Endothelial cell of umbilical vein (primary cell): ENCODE data around the gene EPB41L1. TPM values are rescaled to one million over a fixed set of nuclear protein-coding genes. Genes with fewer than 3 reads are reported as not detected.

ENCODE experiments used
- BruUV-seq: library from RNA; stranded (reverse); fragments of 400-500 nt; replicated peaks from 2 replicates; lab custom pipeline; 2021; lab: Mats Ljungman, UMichigan
- CTCF ChIA-PET: fragments of 300-600, 350-600 bp; sonication (Branson Sonifier 250); formaldehyde crosslinking; loops from one replicate; lab custom pipeline; 2021; ENCODE audit warnings: antibody characterized with exemption, inconsistent platforms; lab: Charles Lee
- POLR2A ChIA-PET: fragments of 300-600, 350-600 bp; sonication (Branson Sonifier 250); formaldehyde crosslinking; loops from one replicate; lab custom pipeline; 2021; ENCODE audit warnings: antibody characterized with exemption, inconsistent platforms; lab: Charles Lee
- DNase-seq: peaks from one replicate; pipeline ENCODE4 v3.0.0-alpha.2; 2011; ENCODE audit warnings: low read depth, low spot score
- FAIRE-seq: peaks from 2 replicates; lab custom pipeline; 2011; peaks lifted over from hg19 to GRCh38; lab: Jason Lieb, UNC
- H2AFZ ChIP-seq: 2 replicates; pipeline ENCODE4 v1.6.0; 2012; ENCODE audit warnings: low read depth, low read length, control low read depth, inconsistent platforms
- H3K27ac ChIP-seq: 2 replicates; pipeline ENCODE4 v1.5.1; 2011; ENCODE audit warnings: low read depth, mild to moderate bottlenecking, control low read depth, low read length, moderate library complexity; ENCODE audit not compliant: insufficient read depth
- H3K27me3 ChIP-seq, 2 experiments: 2 replicates each; pipeline versions ENCODE4 v1.6.0 to v1.6.1; 2011; ENCODE audit warnings: low read length in 2 of 2, mixed read lengths in 1 of 2; ENCODE audit not compliant: control insufficient read depth in 2 of 2, insufficient read depth in 2 of 2
- H3K36me3 ChIP-seq, 2 experiments: 2 replicates in 1 of 2; 3 replicates in 1 of 2; pipeline ENCODE4 v1.5.1; 2011; ENCODE audit warnings: low read length in 2 of 2, mild to moderate bottlenecking in 1 of 2, moderate library complexity in 1 of 2; ENCODE audit not compliant: control insufficient read depth in 2 of 2, insufficient read depth in 2 of 2; ENCODE audit errors: extremely low read depth in 1 of 2
- H3K4me1 ChIP-seq: 3 replicates; pipeline ENCODE4 v1.5.1; 2011; ENCODE audit warnings: mild to moderate bottlenecking, low read length; ENCODE audit not compliant: control insufficient read depth, insufficient read depth; ENCODE audit errors: extremely low read depth
- H3K4me2 ChIP-seq: 2 replicates; pipeline ENCODE4 v1.6.1; 2011; ENCODE audit warnings: low read length, control low read depth, mixed read lengths; ENCODE audit not compliant: insufficient read depth
- H3K4me3 ChIP-seq, 3 experiments: fragments of 200-600 bp in 1 of 3; sonication (generic), shearing (Covaris generic) in 1 of 3; replicated peaks in 1 of 3; 2 replicates each; pipeline ENCODE4 v1.5.1; 2011 to 2016; ENCODE audit warnings: control low read depth in 3 of 3, low read length in 3 of 3, mild to moderate bottlenecking in 2 of 3, inconsistent platforms in 1 of 3, low read depth in 1 of 3, moderate library complexity in 1 of 3; ENCODE audit not compliant: insufficient read depth in 1 of 3
- H3K79me2 ChIP-seq: 2 replicates; pipeline ENCODE4 v1.6.0; 2012; ENCODE audit warnings: low read length, inconsistent platforms; ENCODE audit not compliant: control insufficient read depth, insufficient read depth
- H3K9ac ChIP-seq: replicated peaks from 2 replicates; pipeline ENCODE3; 2011; ENCODE audit warnings: low read length, control low read depth; ENCODE audit not compliant: insufficient read depth; ENCODE audit errors: extremely low read depth
- H3K9me1 ChIP-seq: replicated peaks from 3 replicates; pipeline ENCODE4 v1.6.0; 2011; ENCODE audit warnings: mild to moderate bottlenecking, low read length; ENCODE audit not compliant: control insufficient read depth, insufficient read depth; ENCODE audit errors: extremely low read depth
- H3K9me3 ChIP-seq: replicated peaks from 2 replicates; pipeline ENCODE4 v1.5.1; 2012; ENCODE audit warnings: low read length, inconsistent platforms; ENCODE audit not compliant: control insufficient read depth, insufficient read depth
- H4K20me1 ChIP-seq: replicated peaks from 2 replicates; pipeline ENCODE3; 2011; ENCODE audit warnings: mild to moderate bottlenecking, low read length; ENCODE audit not compliant: control insufficient read depth, insufficient read depth; ENCODE audit errors: extremely low read depth
- CTCF ChIP-seq, 2 donors: IDR thresholded peaks; 1 replicate in 1 of 2; 2 replicates in 1 of 2; pipeline ENCODE4 v1.5.1; 2011; ENCODE audit warnings: low read length in 2 of 2, mild to moderate bottlenecking in 2 of 2, moderate library complexity in 2 of 2, control low read depth in 1 of 2, inconsistent platforms in 1 of 2, low read depth in 1 of 2; ENCODE audit not compliant: insufficient read depth in 1 of 2; ENCODE audit errors: extremely low read depth in 1 of 2
- EZH2 ChIP-seq: IDR thresholded peaks from 2 replicates; pipeline ENCODE4 v1.6.1; 2012; ENCODE audit warnings: borderline replicate concordance, low read depth, mild to moderate bottlenecking, moderate library complexity, low read length, inconsistent platforms; ENCODE audit not compliant: severe bottlenecking
- FOS ChIP-seq: IDR thresholded peaks from 2 replicates; pipeline ENCODE4 v1.6.1; 2011; ENCODE audit warnings: mild to moderate bottlenecking, low read length, moderate library complexity, borderline replicate concordance; ENCODE audit not compliant: insufficient read depth
- GATA2 ChIP-seq: IDR thresholded peaks from 2 replicates; pipeline ENCODE4 v1.7.0; 2011; ENCODE audit warnings: low read depth, mild to moderate bottlenecking, moderate library complexity, mixed read lengths, low read length; ENCODE audit not compliant: insufficient read length, insufficient read depth
- JUN ChIP-seq: IDR thresholded peaks from 2 replicates; pipeline ENCODE4 v1.6.1; 2011; ENCODE audit warnings: borderline replicate concordance, low read depth; ENCODE audit not compliant: insufficient read length, insufficient read depth
- MAX ChIP-seq: IDR thresholded peaks from 2 replicates; pipeline ENCODE4 v1.6.1; 2011; ENCODE audit not compliant: insufficient read depth, insufficient read length
- MYC ChIP-seq: IDR thresholded peaks from one replicate; pipeline ENCODE4 v1.6.1; 2011; ENCODE audit warnings: mild to moderate bottlenecking, low read depth, low read length
- POLR2A ChIP-seq: IDR thresholded peaks from 2 replicates; pipeline ENCODE4 v1.6.1; 2012; ENCODE audit warnings: low read depth, mild to moderate bottlenecking, control low read depth, low read length
- POLR2AphosphoS5 ChIP-seq: IDR thresholded peaks from 2 replicates; pipeline ENCODE4 v1.6.1; 2012; ENCODE audit warnings: low read depth, mild to moderate bottlenecking, control low read depth, low read length, moderate library complexity; ENCODE audit not compliant: insufficient read depth
- dilution Hi-C: fragments of 300-500 bp; cut with MboI; formaldehyde crosslinking; loops from one replicate; pipeline ENCODE4 v1.15.0; 2019; ENCODE audit warnings: low sequenced_read_pairs; ENCODE audit not compliant: extremely low pct_ligation_motif_present
- intact Hi-C: fragments of 100-400 bp; cut with micrococcal nuclease; formaldehyde crosslinking; loops from one replicate; pipeline ENCODE4 v1.10.0; 2022
- polyA plus RNA-seq, 4 experiments: library from polyadenylated mRNA; depleted of rRNA in 3 of 4; stranded (reverse) in 3 of 4; unstranded in 1 of 4; fragments of >200 nt; gene quantifications; 2 replicates each; pipeline versions ENCODE4 v1.2.1 to v1.2.3, GENCODE V29; 2011 to 2012; ENCODE audit warnings: missing spikeins in 1 of 4
- total RNA-seq: library from RNA; stranded (reverse); gene quantifications from 2 replicates; pipeline ENCODE4 v1.2.3, GENCODE V29; 2021

The EPB41L1 gene
- total and polyA plus RNA-seq, 2 donors (not counting 3 experiments of a cell fraction or from before 2014, with no cell fraction given): 6.1 to 12.2 TPM

- H3K4me2 ChIP-seq: no peak overlapping the region
- POLR2A ChIA-PET: no interaction called here
- dilution Hi-C loops (no loop called here), intact Hi-C loops (loop anchor here (10.0 kb wide), 1 partner anchor 115 kb away; no protein-coding TSS in a partner anchor)
- CTCF ChIA-PET: interaction anchor here (1.1 to 2.1 kb wide), 2 partner anchors 11 to 160 kb away, joined by 3 to 7 read pairs; no protein-coding TSS in a partner anchor
- no peak overlapping the region for H3K4me3 ChIP-seq
- no peaks in the 10 kb centered on the region for H3K36me3 ChIP-seq
- no peak for TF ChIP-seq MAX
- TF ChIP-seq GATA2: no peak
- no peak for TF ChIP-seq MYC
- TF ChIP-seq POLR2AphosphoS5: no peak
- no peak for TF ChIP-seq EZH2
- no peak for TF ChIP-seq FOS
- no peak for TF ChIP-seq CTCF (IDR thresholded peaks at IDR 0.05; ENCODE audit: extremely low read depth in 1 of 2, insufficient read depth in 1 of 2, low read depth in 1 of 2, low read length in 2 of 2)
- TF ChIP-seq POLR2A: no peak
- TF ChIP-seq JUN: no peak
- H3K9me3 ChIP-seq: no peaks in the 10 kb centered on the region
- DNase-seq: no peak
- FAIRE-seq: no peak
- no peak overlapping the region for H2AFZ ChIP-seq
- H3K79me2 ChIP-seq: no peaks in the 10 kb centered on the region
- H3K9me1 ChIP-seq: no peaks in the 10 kb centered on the region
- no TSS peak for BruUV-seq
- no peaks in the 10 kb centered on the region for H4K20me1 ChIP-seq
- H3K27ac ChIP-seq: no peak overlapping the region
- peaks cover 0 to 2% of the 10 kb centered on the region in 2 experiments for H3K27me3 ChIP-seq
- no peaks in the 10 kb centered on the region for H3K4me1 ChIP-seq
- H3K9ac ChIP-seq: no peak overlapping the region
Measured at GRCh38 chr20:36279776-36280175, 125.2 kb downstream of the EPB41L1 start.
